GM23338 (cell line): Measurements from ENCODE around the gene TMCC1. TPM values are rescaled to one million over a fixed set of nuclear protein-coding genes. Genes with fewer than 3 reads are reported as not detected.

Source experiments
- ATAC-seq: fragments of 200-7000 bp; cut with Tn5 transposase; 3 replicates; pipeline ENCODE4 v1.9.1; 2020
- DNase-seq: peaks from one replicate; pipeline ENCODE4 v3.0.0-alpha.2; 2015; ENCODE audit warnings: low spot score
- H2AFZ ChIP-seq: fragments of 200-600 bp; sonication (generic); 2 replicates; pipeline ENCODE4 v1.8.0; 2016; ENCODE audit warnings: antibody characterized with exemption, mild to moderate bottlenecking, moderate library complexity
- H3F3A ChIP-seq: fragments of 200-600 bp; sonication (generic); replicated peaks from 2 replicates; pipeline ENCODE4 v1.8.0; 2017; ENCODE audit warnings: antibody characterized with exemption, mixed run types, low read depth
- H3K27ac ChIP-seq: fragments of 200-600 bp; sonication (generic); 2 replicates; pipeline ENCODE4 v1.6.1; 2016; ENCODE audit warnings: low read depth
- H3K27me3 ChIP-seq: fragments of 200-600 bp; sonication (generic); 2 replicates; pipeline ENCODE4 v1.8.0; 2016; ENCODE audit warnings: mild to moderate bottlenecking, mixed run types, moderate library complexity; ENCODE audit not compliant: insufficient read depth
- H3K36me3 ChIP-seq: fragments of 200-600 bp; sonication (generic); 2 replicates; pipeline ENCODE4 v1.8.0; 2016; ENCODE audit warnings: mild to moderate bottlenecking; ENCODE audit not compliant: insufficient read depth
- H3K4me1 ChIP-seq: fragments of 200-600 bp; sonication (generic); 2 replicates; pipeline ENCODE4 v1.8.0; 2016; ENCODE audit warnings: mild to moderate bottlenecking, moderate library complexity; ENCODE audit not compliant: insufficient read depth
- H3K4me2 ChIP-seq: fragments of 200-600 bp; sonication (generic); 2 replicates; pipeline ENCODE4 v1.7.1; 2017; ENCODE audit warnings: mixed run types
- H3K4me3 ChIP-seq: fragments of 200-600 bp; sonication (generic); 2 replicates; pipeline ENCODE4 v1.6.1; 2016; ENCODE audit warnings: mixed run types
- H3K79me2 ChIP-seq: fragments of 200-600 bp; sonication (generic); replicated peaks from 2 replicates; pipeline ENCODE4 v1.8.0; 2017; ENCODE audit warnings: mild to moderate bottlenecking; ENCODE audit not compliant: insufficient read depth
- H3K9me2 ChIP-seq: fragments of 200-600 bp; sonication (generic); 2 replicates; pipeline ENCODE4 v1.8.0; 2017; ENCODE audit not compliant: insufficient read depth
- H4K20me1 ChIP-seq: fragments of 200-600 bp; sonication (generic); replicated peaks from 2 replicates; pipeline ENCODE4 v1.8.0; 2017; ENCODE audit warnings: mild to moderate bottlenecking; ENCODE audit not compliant: insufficient read depth
- H3K27ac Mint-ChIP-seq: 2 replicates; pipeline ENCODE4 v1.8.0; 2020; ENCODE audit warnings: inconsistent platforms, mild to moderate bottlenecking, moderate library complexity, mixed read lengths
- H3K27me3 Mint-ChIP-seq: 3 replicates; pipeline ENCODE4 v1.8.0; 2022; ENCODE audit warnings: low read depth, mild to moderate bottlenecking, moderate library complexity, mixed read lengths, inconsistent platforms; ENCODE audit not compliant: insufficient read depth, poor library complexity
- H3K36me3 Mint-ChIP-seq: 3 replicates; pipeline ENCODE4 v1.8.0; 2021; ENCODE audit warnings: low read depth, mild to moderate bottlenecking, inconsistent platforms, moderate library complexity, mixed read lengths
- H3K4me1 Mint-ChIP-seq: 3 replicates; pipeline ENCODE4 v1.8.0; 2020; ENCODE audit warnings: mild to moderate bottlenecking, inconsistent platforms, mixed read lengths
- H3K4me3 Mint-ChIP-seq: 3 replicates; pipeline ENCODE4 v1.8.0; 2021; ENCODE audit warnings: moderate library complexity, mild to moderate bottlenecking, inconsistent platforms, mixed read lengths
- H3K9me3 Mint-ChIP-seq: 3 replicates; pipeline ENCODE4 v1.8.0; 2020; ENCODE audit warnings: moderate library complexity, mild to moderate bottlenecking, inconsistent platforms, mixed read lengths
- CTCF ChIP-seq, 2 experiments: fragments of 200-600 bp in 1 of 2; sonication (generic) in 1 of 2; conservative IDR thresholded peaks; 2 replicates each; pipeline versions ENCODE4 v1.5.1 to v1.6.1; 2016 to 2017; ENCODE audit warnings: antibody characterized with exemption in 2 of 2, low read depth in 2 of 2, mild to moderate bottlenecking in 2 of 2, moderate library complexity in 1 of 2
- JUNB ChIP-seq: IDR thresholded peaks from one replicate; pipeline ENCODE4 v1.6.1; 2016; ENCODE audit warnings: antibody characterized with exemption; ENCODE audit not compliant: unreplicated experiment
- ZNF331 ChIP-seq: fragments of 250-450 bp; sonication (Bioruptor Pico); IDR thresholded peaks from 2 replicates; pipeline ENCODE4 v1.5.0; 2020; ENCODE audit warnings: low read depth, mild to moderate bottlenecking, moderate library complexity
- ZNF462 ChIP-seq: fragments of 250-450 bp; sonication (Bioruptor Pico); IDR thresholded peaks from 2 replicates; pipeline ENCODE4 v1.5.0; 2020; ENCODE audit warnings: mild to moderate bottlenecking, moderate library complexity
- polyA plus RNA-seq: library from polyadenylated mRNA; unstranded; fragments of >200 nt; fragmentation: Nextera tagmentation; extraction: Ambion mirVana; gene quantifications from 2 replicates; pipeline ENCODE4 v1.2.1, GENCODE V29; 2016
- total RNA-seq: library from RNA; depleted of rRNA; stranded (reverse); fragments of >200 nt; shearing (Covaris generic); gene quantifications from 2 replicates; pipeline ENCODE4 v1.2.3, GENCODE V29; 2014

Gene TMCC1
- total and polyA plus RNA-seq, 2 experiments from 2014 or later = 8.2 to 18.4 TPM

- TF ChIP-seq ZNF331 (CRISPR knock-in tag) (no peak), CTCF (conservative IDR thresholded peaks at IDR 0.05; ENCODE audit: low read depth in 2 of 2) (no peak), ZNF462 (no peak)
Observed at GRCh38 chr3:129727707-129728106, 165.8 kb downstream of the TMCC1 start (continued).

- Histone ChIP-seq H4K20me1 (no peaks in the 10 kb centered on the region), H3K79me2 (no peaks in the 10 kb centered on the region), H3K36me3 (no peaks in the 10 kb centered on the region), H3K27ac (peak overlapping the region; percentile 41; the same call in 1 of the 2 replicates), H3K27me3 (no peaks in the 10 kb centered on the region), H3K4me1 (peaks cover 36% of the 10 kb centered on the region), H2AFZ (no peak overlapping the region), H3K4me3 (no peak overlapping the region), H3K4me2 (peak overlapping the region; percentile 54), H3K9me2 (no peaks in the 10 kb centered on the region), H3F3A (no peaks in the 10 kb centered on the region)
- no peaks in the 10 kb centered on the region for H3K36me3 Mint-ChIP-seq
- H3K27ac Mint-ChIP-seq = peak overlapping the region; percentile 82
- DNase-seq = no peak
- no peaks in the 10 kb centered on the region for H3K9me3 Mint-ChIP-seq
- H3K4me3 Mint-ChIP-seq = no peak overlapping the region
- peaks cover 50% of the 10 kb centered on the region for H3K4me1 Mint-ChIP-seq
- peak; percentile 21 for ATAC-seq
- H3K27me3 Mint-ChIP-seq = no peaks in the 10 kb centered on the region
- TF ChIP-seq CTCF (conservative IDR thresholded peaks at IDR 0.05; ENCODE audit: low read depth in 2 of 2) (no peak), JUNB (no peak)
Observed at GRCh38 chr3:129723558-129724324, 169.8 kb downstream of the TMCC1 start.
